GM12878 (cell line): ENCODE results near the gene ZNF79. TPM values are rescaled to one million over a fixed set of nuclear protein-coding genes. Genes with fewer than 3 reads are reported as not detected.
A peak's percentile ranks its signal among the peaks of the same experiment; 100 is the strongest.

Source experiments
- ATAC-seq: fragments of 200-7000 bp; cut with Tn5 transposase; 3 replicates; pipeline ENCODE4 v1.9.1; 2020; ENCODE audit warnings: mild to moderate bottlenecking, moderate library complexity
- BruUV-seq: library from RNA; stranded (reverse); fragments of 400-500 nt; replicated peaks from 2 replicates; lab custom pipeline; 2021; lab: Mats Ljungman, UMichigan
- CTCF ChIA-PET: fragments of 300-600 bp; sonication (Branson Sonifier 250); formaldehyde crosslinking; extraction: SDS; loops from one replicate; lab custom pipeline; 2021; ENCODE audit warnings: inconsistent platforms; lab: Yijun Ruan, JAX
- POLR2A ChIA-PET: fragments of 350-600 bp; formaldehyde crosslinking; extraction: SDS; loops from one replicate; lab custom pipeline; 2021; ENCODE audit warnings: inconsistent platforms; lab: Charles Lee
- RAD21 ChIA-PET: fragments of 300-600 bp; sonication (Branson Sonifier 250); formaldehyde crosslinking; loops from one replicate; lab custom pipeline; 2023; ENCODE audit warnings: antibody characterized with exemption; ENCODE audit not compliant: unreplicated experiment; lab: Charles Lee
- SMC1A ChIA-PET: fragments of 300-600 bp; sonication (Branson Sonifier 250); formaldehyde crosslinking; loops from one replicate; lab custom pipeline; 2023; ENCODE audit not compliant: unreplicated experiment, uncharacterized antibody; lab: Charles Lee
- DNase-seq: peaks from one replicate; pipeline ENCODE4 v3.0.0-alpha.2; 2011; ENCODE audit warnings: low read depth, low spot score
- FAIRE-seq: peaks from 3 replicates; lab custom pipeline; 2011; peaks lifted over from hg19 to GRCh38; lab: Jason Lieb, UNC
- H2AFZ ChIP-seq: 2 replicates; pipeline ENCODE4 v1.6.0; 2011; ENCODE audit warnings: low read depth, low read length, control low read depth; ENCODE audit not compliant: control insufficient read depth
- H3K27ac ChIP-seq: 2 replicates; pipeline ENCODE4 v1.5.1; 2011; ENCODE audit warnings: control low read depth; ENCODE audit not compliant: control insufficient read depth, insufficient read depth
- H3K27me3 ChIP-seq, 2 experiments: replicated peaks in 1 of 2; 2 replicates each; pipeline versions ENCODE4 v1.6.0 to v1.6.1; 2011; ENCODE audit warnings: low read length in 1 of 2; ENCODE audit not compliant: control insufficient read depth in 2 of 2, insufficient read depth in 2 of 2
- H3K36me3 ChIP-seq, 2 experiments: 2 replicates each; pipeline ENCODE4 v1.5.1; 2011; ENCODE audit warnings: low read length in 1 of 2; ENCODE audit not compliant: control insufficient read depth in 2 of 2, insufficient read depth in 2 of 2
- H3K4me1 ChIP-seq: 2 replicates; pipeline ENCODE4 v1.6.1; 2011; ENCODE audit warnings: mild to moderate bottlenecking, low read length, moderate library complexity, mixed read lengths; ENCODE audit not compliant: control insufficient read depth, insufficient read depth
- H3K4me2 ChIP-seq: 2 replicates; pipeline ENCODE4 v1.6.0; 2011; ENCODE audit warnings: control low read depth; ENCODE audit not compliant: control insufficient read depth, insufficient read depth
- H3K4me3 ChIP-seq: fragments of 200-600 bp; sonication (generic); 2 replicates; pipeline ENCODE4 v1.5.1; 2016
- H3K79me2 ChIP-seq: 2 replicates; pipeline ENCODE4 v1.6.0; 2011; ENCODE audit warnings: low read length; ENCODE audit not compliant: control insufficient read depth, insufficient read depth
- H3K9ac ChIP-seq: 2 replicates; pipeline ENCODE4 v1.8.0; 2011; ENCODE audit warnings: low read length, control low read depth, mixed read lengths; ENCODE audit not compliant: control insufficient read depth, insufficient read depth
- H3K9me3 ChIP-seq: replicated peaks from 3 replicates; pipeline ENCODE4 v1.5.1; 2011; ENCODE audit warnings: mild to moderate bottlenecking, low read length; ENCODE audit not compliant: control insufficient read depth, insufficient read depth
- H4K20me1 ChIP-seq: 2 replicates; pipeline ENCODE4 v1.6.0; 2011; ENCODE audit not compliant: control insufficient read depth, insufficient read depth
- CREB1 ChIP-seq: IDR thresholded peaks from 2 replicates; pipeline ENCODE4 v1.6.1; 2012; ENCODE audit warnings: low read depth, mild to moderate bottlenecking, inconsistent platforms
- CREM ChIP-seq: IDR thresholded peaks from 2 replicates; pipeline ENCODE4 v1.6.1; 2014; ENCODE audit warnings: antibody characterized with exemption, low read depth
- JUNB ChIP-seq: IDR thresholded peaks from 2 replicates; pipeline ENCODE4 v1.6.1; 2016; ENCODE audit warnings: antibody characterized with exemption, mild to moderate bottlenecking
- MEF2A ChIP-seq: IDR thresholded peaks from 2 replicates; pipeline ENCODE4 v1.6.1; 2011; ENCODE audit warnings: low read depth, mild to moderate bottlenecking, low read length, moderate library complexity; ENCODE audit not compliant: insufficient read depth
- POLR2AphosphoS5 ChIP-seq: IDR thresholded peaks from 2 replicates; pipeline ENCODE4 v1.6.1; 2011; ENCODE audit warnings: mild to moderate bottlenecking, low read length, inconsistent platforms
- PRDM15 ChIP-seq: fragments of 450-650 bp; formaldehyde crosslinking; IDR thresholded peaks from 2 replicates; pipeline ENCODE4 v1.4.0; 2020; ENCODE audit warnings: mild to moderate bottlenecking, moderate library complexity
- RAD51 ChIP-seq: fragments of 450-650 bp; IDR thresholded peaks from 2 replicates; pipeline ENCODE4 v1.6.1; 2016; ENCODE audit warnings: moderate library complexity, mild to moderate bottlenecking, inconsistent platforms
- REST ChIP-seq: IDR thresholded peaks from 2 replicates; pipeline ENCODE4 v1.6.1; 2012; ENCODE audit warnings: mild to moderate bottlenecking, low read depth, low read length
- RUNX3 ChIP-seq: IDR thresholded peaks from 2 replicates; pipeline ENCODE4 v1.6.1; 2012; ENCODE audit warnings: low read length, inconsistent platforms
- ZZZ3 ChIP-seq: IDR thresholded peaks from 2 replicates; pipeline ENCODE4 v1.6.1; 2011; ENCODE audit warnings: low read depth; ENCODE audit not compliant: control insufficient read depth, insufficient read length
- WGBS: methylation state at CpG from one replicate; pipeline ENCODE4 v1.1.6; 2016; ENCODE audit warnings: low lambda C conversion rate; ENCODE audit not compliant: insufficient replicate concordance, insufficient coverage; ENCODE audit errors: missing lambda C conversion rate; 5-methylcytosine and 5-hydroxymethylcytosine counted together
- in situ Hi-C: fragments of 300-500 bp; cut with MboI; formaldehyde crosslinking; loops from 9 replicates; pipeline ENCODE4 v1.14.3; 2018; ENCODE audit warnings: mixed read lengths
- intact Hi-C: fragments of 100-400 bp; cut with micrococcal nuclease; formaldehyde crosslinking; loops from one replicate; pipeline ENCODE4 v1.14.2; 2022; ENCODE audit not compliant: unreplicated experiment
- polyA plus RNA-seq, 11 experiments: library from polyadenylated mRNA; depleted of rRNA in 4 of 11; unstranded in 6 of 11; stranded (reverse) in 5 of 11; fragments of >200 nt; fragmentation: Nextera tagmentation in 4 of 11; fragmentation: Illumina TruSeq in 1 of 11; extraction: Ambion mirVana in 4 of 11; extraction: Trizol in 1 of 11; gene quantifications; 1 replicate in 1 of 11; 2 replicates in 10 of 11; pipeline versions ENCODE4 v1.2.1 to v1.2.3, GENCODE V29; 2011 to 2016; ENCODE audit warnings: inconsistent platforms in 2 of 11, missing spikeins in 2 of 11, low read depth in 1 of 11
- total RNA-seq, 4 experiments: library from RNA; depleted of rRNA in 3 of 4; stranded (reverse); fragments of >200 nt in 3 of 4; fragmentation: Illumina TruSeq in 1 of 4; extraction: Trizol in 1 of 4; gene quantifications; 2 replicates each; pipeline versions ENCODE4 v1.2.1 to v1.2.3, GENCODE V29; 2013 to 2021

Gene ZNF79
- total and polyA plus RNA-seq, 10 of the 15 experiments (the other 5 are each of a cell fraction or from before 2014, with no cell fraction given): 1.8 to 14.1 (median 11.7) TPM

- TF ChIP-seq REST (no peak), POLR2AphosphoS5 (no peak)
Observed at GRCh38 chr9:127390248-127390545, 34.0 kb upstream of the ZNF79 start (continued).

GRCh38 chr9:127390563-127390962 lies 33.6 kb upstream of the ZNF79 start:
- H3K9me3 ChIP-seq: no peaks in the 10 kb centered on the region
- no peak overlapping the region for H3K4me3 ChIP-seq
- H2AFZ ChIP-seq: peak overlapping the region; percentile 52
- H3K27me3 ChIP-seq: no peaks in the 10 kb centered on the region
- no peaks in the 10 kb centered on the region for H3K36me3 ChIP-seq
- no TSS peak for BruUV-seq
- no peaks in the 10 kb centered on the region for H3K79me2 ChIP-seq
- FAIRE-seq: no peak
- intact Hi-C loops (no loop called here), in situ Hi-C loops (no loop called here)
- no peak for ATAC-seq
- WGBS: 89% methylated on average over 5 of the region's 5 CpGs
- H3K4me2 ChIP-seq: no peak overlapping the region
- H3K4me1 ChIP-seq: peaks cover 27% of the 10 kb centered on the region
- no peak for DNase-seq
- ChIA-PET POLR2A (no interaction called here), RAD21 (no interaction called here), SMC1A (no interaction called here), CTCF (no interaction called here)
- no peak overlapping the region for H3K9ac ChIP-seq
- H4K20me1 ChIP-seq: no peaks in the 10 kb centered on the region
- TF ChIP-seq ZZZ3 (no peak), PRDM15 (CRISPR knock-in tag) (no peak), CREB1 (peak; percentile 49; the same call in 1 of the 2 replicates), RAD51 (no peak), RUNX3 (peak; percentile 63; the same call in 1 of the 2 replicates), CREM (peak; percentile 62; the same call in 1 of the 2 replicates), MEF2A (no peak), JUNB (peak; percentile 50)
- peak overlapping the region; percentile 50; the same call in 1 of the 2 replicates for H3K27ac ChIP-seq
